Measurements from ENCODE around the gene ALOXE3.
"Not testable (repeated sequence)": the region's sequence is repeated elsewhere in the genome, so short reads cannot be mapped to it uniquely, and the experiment has no call there.

Gene ALOXE3

GRCh38 chr17:8067806-8068205 is 50.5 kb downstream of the ALOXE3 start:
- DNase-seq = no peak

- no peak for DNase-seq
These were observed 51.2 kb downstream of the ALOXE3 start for GRCh38 chr17:8066841-8067775.

- no peak for DNase-seq
These were observed 53.7 kb downstream of the ALOXE3 start for GRCh38 chr17:8064561-8065019.

GRCh38 chr17:8063761-8064534 is 54.4 kb downstream of the ALOXE3 start:
- DNase-seq = no peak

GRCh38 chr17:8062807-8063483 is 55.4 kb downstream of the ALOXE3 start:
- no peak for DNase-seq

GRCh38 chr17:8062435-8062806 is 55.9 kb downstream of the ALOXE3 start:
- DNase-seq = no peak

- DNase-seq = not testable (repeated sequence)
These were observed 56.5 kb downstream of the ALOXE3 start for GRCh38 chr17:8061851-8062250.

- peak; percentile 97 for DNase-seq
These were observed 58.0 kb downstream of the ALOXE3 start for GRCh38 chr17:8060274-8060673.

- DNase-seq = no peak
These were observed 59.2 kb downstream of the ALOXE3 start for GRCh38 chr17:8059131-8059530.

- peak; percentile 94 for DNase-seq
These were observed 60.6 kb downstream of the ALOXE3 start for GRCh38 chr17:8057691-8058114.

GRCh38 chr17:8056976-8057625 is 61.2 kb downstream of the ALOXE3 start:
- no peak for DNase-seq

GRCh38 chr17:8056232-8056975 is 61.9 kb downstream of the ALOXE3 start:
- DNase-seq = no peak

GRCh38 chr17:8055851-8056231 is 62.5 kb downstream of the ALOXE3 start:
- DNase-seq = no peak

- no peak for DNase-seq
These were observed 64.7 kb downstream of the ALOXE3 start for GRCh38 chr17:8053600-8053999.

GRCh38 chr17:8052256-8053252 is 65.8 kb downstream of the ALOXE3 start:
- no peak for DNase-seq

- no peak for DNase-seq
These were observed 66.5 kb downstream of the ALOXE3 start for GRCh38 chr17:8051831-8052230.

GRCh38 chr17:8048736-8049135 is 69.6 kb downstream of the ALOXE3 start:
- no peak for DNase-seq

GRCh38 chr17:8048236-8048635 is 70.1 kb downstream of the ALOXE3 start:
- no peak for DNase-seq

- no peak for DNase-seq
These were observed 70.6 kb downstream of the ALOXE3 start for GRCh38 chr17:8047769-8048110.

GRCh38 chr17:8046929-8047768 is 71.2 kb downstream of the ALOXE3 start:
- no peak for DNase-seq
